Erythroblast (primary cell): ENCODE data around the gene AP3D1.
A peak's percentile ranks its signal among the peaks of the same experiment; 100 is the strongest.

Experiments
- DNase-seq, 2 experiments: peaks; one replicate each; lab custom pipeline; 2025; lab: John Stamatoyannopoulos, UW
- GATA1 ChIP-seq: IDR thresholded peaks from 2 replicates; pipeline ENCODE4 v1.6.1; 2011; ENCODE audit warnings: low read depth, mild to moderate bottlenecking, control low read depth, low read length, moderate library complexity
- POLR2A ChIP-seq: IDR thresholded peaks from 2 replicates; pipeline ENCODE4 v1.6.1; 2011; ENCODE audit warnings: mild to moderate bottlenecking, low read length

The AP3D1 gene

GRCh38 chr19:2060884-2061494, 90.4 kb downstream of the AP3D1 start:
- TF ChIP-seq POLR2A (no peak), GATA1 (no peak)

GRCh38 chr19:2059422-2060201, 91.8 kb downstream of the AP3D1 start:
- peak; percentile 77 to 89 for DNase-seq
- TF ChIP-seq POLR2A (peak; percentile 39), GATA1 (no peak)

More at GRCh38 chr19:2060884-2061494, 90.4 kb downstream of the AP3D1 start:
- DNase-seq: peak; percentile 93 to 96

- no peak for TF ChIP-seq POLR2A
- no peak for TF ChIP-seq GATA1
- no peak for DNase-seq
These were observed 92.6 kb downstream of the AP3D1 start for GRCh38 chr19:2058570-2059421.

- no peak for DNase-seq
- TF ChIP-seq POLR2A (no peak), GATA1 (no peak)
These were observed 93.6 kb downstream of the AP3D1 start for GRCh38 chr19:2057484-2058469.

GRCh38 chr19:2056837-2057192, 94.6 kb downstream of the AP3D1 start:
- DNase-seq: no peak
- no peak for TF ChIP-seq POLR2A
- no peak for TF ChIP-seq GATA1

GRCh38 chr19:2055931-2056836, 95.2 kb downstream of the AP3D1 start:
- TF ChIP-seq GATA1 (no peak), POLR2A (peak; percentile 38)
- peak in 1 of 2 experiments; percentile 60 for DNase-seq

GRCh38 chr19:2054763-2055162, 96.6 kb downstream of the AP3D1 start:
- TF ChIP-seq POLR2A: no peak
- TF ChIP-seq GATA1: no peak
- no peak for DNase-seq

- no peak for TF ChIP-seq GATA1
- TF ChIP-seq POLR2A: no peak
- DNase-seq: no peak
These were observed 97.6 kb downstream of the AP3D1 start for GRCh38 chr19:2053601-2054389.

GRCh38 chr19:2051773-2052704, 99.3 kb downstream of the AP3D1 start:
- no peak for DNase-seq
- TF ChIP-seq GATA1 (no peak), POLR2A (no peak)
